GM18499 (cell line): ENCODE measurements around the gene STAT3.
A peak's percentile ranks its signal among the peaks of the same experiment; 100 is the strongest.
"Not testable (repeated sequence)": the region's sequence is repeated elsewhere in the genome, so short reads cannot be mapped to it uniquely, and the experiment has no call there.

Experiments
- ATAC-seq: cut with Tn5 transposase; IDR thresholded peaks from one replicate; pipeline ENCODE4 v1.9.1; 2021; ENCODE audit warnings: moderate number of reproducible peaks; ENCODE audit not compliant: insufficient read depth, unreplicated experiment

STAT3 gene

GRCh38 chr17:42388381-42389134, at the start of gene STAT3:
TSS of gene STAT3 (minus strand) at chr17:42388442. CDS start at chr17:42348516, 39,926 bp downstream.
- peak; percentile 76 for ATAC-seq

GRCh38 chr17:42436391-42436790, 48.1 kb upstream of the STAT3 start:
- no peak for ATAC-seq

DNA sequence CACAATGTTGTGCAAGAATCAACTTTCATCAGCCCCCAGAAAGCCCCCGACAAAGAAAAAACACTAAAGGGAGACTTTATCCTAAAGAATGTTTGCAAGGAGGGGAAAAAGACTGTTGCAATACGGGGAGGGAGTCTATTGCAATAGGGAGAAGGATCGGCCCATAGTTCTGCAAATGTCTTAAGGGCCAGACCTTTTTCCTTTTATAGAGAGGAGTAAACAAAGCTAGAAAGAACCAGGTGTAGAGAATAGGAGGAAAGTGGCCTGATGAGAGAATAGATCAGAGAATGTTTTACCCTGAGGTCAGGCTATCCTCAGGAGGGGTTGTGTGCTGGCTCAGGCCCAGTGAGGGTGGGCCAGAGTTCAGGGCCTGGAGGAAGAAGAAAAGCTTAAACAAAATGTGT, 43.5 kb upstream of the STAT3 start:
- ATAC-seq, result no peak

GRCh38 chr17:42429726-42430447, 41.6 kb upstream of the STAT3 start:
- no peak for ATAC-seq

DNA sequence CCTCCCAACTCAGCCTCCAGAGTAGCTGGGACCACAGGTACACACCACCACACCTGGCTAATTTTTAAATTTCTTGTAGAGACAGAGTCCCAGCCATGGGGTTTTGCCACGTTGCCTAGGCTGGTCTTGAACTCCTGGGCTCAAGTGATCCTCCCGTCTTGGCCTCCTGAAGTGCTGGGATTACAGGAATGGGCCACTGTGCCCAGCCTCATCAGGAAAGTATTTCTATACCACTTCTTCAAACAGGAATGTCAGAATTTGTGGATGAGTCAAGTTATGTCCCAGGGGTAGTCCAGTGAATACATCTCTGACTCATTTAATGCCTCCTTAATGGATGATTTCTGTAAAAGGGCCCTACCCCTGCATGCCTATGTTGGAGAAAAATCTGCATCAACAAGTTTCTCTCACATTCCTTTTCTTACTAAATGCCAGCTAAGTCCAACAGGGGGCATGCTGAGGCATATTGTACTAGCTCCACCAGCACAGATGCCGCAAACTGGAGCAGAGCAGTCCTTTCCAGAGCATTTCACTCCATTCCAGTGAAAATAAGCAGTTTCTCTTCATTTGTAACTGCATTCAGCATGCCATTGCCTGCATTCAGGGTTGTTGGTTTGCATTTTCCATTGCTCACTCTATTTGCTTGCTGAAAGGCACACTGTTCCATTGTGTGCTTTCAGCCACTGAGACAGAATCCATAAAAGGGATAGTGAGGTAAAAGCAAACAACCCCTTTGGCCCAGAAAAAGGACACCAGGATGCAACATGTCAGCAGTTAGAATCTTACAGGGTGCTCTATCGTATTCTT, 40.1 kb upstream of the STAT3 start:
- no peak for ATAC-seq

DNA sequence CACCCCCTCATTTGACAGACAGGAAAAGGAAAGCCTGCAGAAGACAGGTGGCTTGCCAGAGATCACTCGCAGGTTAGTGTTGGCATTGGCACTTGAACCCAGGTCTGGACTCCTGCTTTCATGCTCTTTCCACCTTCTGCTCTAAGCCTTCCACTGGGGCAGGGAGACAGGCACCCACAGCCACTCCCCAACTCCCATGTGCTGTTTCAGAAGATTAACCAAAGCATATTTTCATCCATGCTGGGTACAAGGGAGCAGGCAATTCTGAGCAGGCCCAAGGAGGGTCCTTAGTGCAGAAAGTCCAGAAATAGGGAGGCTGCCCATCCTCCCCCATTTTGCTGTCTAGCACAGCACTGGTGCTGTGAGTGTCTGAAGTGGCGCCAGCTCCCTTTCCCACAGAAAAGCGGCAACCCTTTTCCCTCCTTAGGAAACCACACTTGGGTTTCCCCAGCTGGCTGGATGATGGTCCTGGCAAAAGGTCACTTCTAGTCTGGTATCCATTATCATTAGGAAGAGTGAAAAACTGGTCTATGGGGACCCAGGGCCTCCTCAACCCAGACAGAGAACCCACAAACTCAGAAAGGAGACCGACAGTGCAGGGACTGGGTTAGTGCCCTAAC, 36.9 kb upstream of the STAT3 start:
- no peak for ATAC-seq

DNA sequence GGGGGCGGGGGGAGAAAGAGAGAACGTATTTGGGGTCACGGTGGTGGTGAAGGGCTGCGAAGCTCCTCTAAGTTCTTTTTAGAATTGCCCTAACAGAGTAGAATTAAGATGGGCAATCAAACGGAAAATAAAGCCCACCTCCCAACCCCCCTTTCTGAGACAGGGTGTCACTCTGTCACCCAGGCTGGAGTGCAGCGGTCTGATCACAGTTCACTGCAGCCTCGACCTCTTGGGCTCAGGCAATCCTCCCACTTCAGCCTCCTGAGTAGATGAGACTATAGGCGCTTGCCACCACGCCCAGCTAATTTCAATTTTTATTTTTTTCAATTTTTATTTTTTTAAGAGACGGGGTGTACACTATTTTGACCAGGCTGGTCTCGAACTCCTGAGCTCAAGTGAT, 35.5 kb upstream of the STAT3 start:
- ATAC-seq, result no peak

GRCh38 chr17:42422958-42423712, 34.9 kb upstream of the STAT3 start, which contains the start of gene CAVIN1:
TSS of gene CAVIN1 (minus strand) at chr17:42423256. CDS start at chr17:42423097, 159 bp downstream.
- no peak for ATAC-seq

DNA sequence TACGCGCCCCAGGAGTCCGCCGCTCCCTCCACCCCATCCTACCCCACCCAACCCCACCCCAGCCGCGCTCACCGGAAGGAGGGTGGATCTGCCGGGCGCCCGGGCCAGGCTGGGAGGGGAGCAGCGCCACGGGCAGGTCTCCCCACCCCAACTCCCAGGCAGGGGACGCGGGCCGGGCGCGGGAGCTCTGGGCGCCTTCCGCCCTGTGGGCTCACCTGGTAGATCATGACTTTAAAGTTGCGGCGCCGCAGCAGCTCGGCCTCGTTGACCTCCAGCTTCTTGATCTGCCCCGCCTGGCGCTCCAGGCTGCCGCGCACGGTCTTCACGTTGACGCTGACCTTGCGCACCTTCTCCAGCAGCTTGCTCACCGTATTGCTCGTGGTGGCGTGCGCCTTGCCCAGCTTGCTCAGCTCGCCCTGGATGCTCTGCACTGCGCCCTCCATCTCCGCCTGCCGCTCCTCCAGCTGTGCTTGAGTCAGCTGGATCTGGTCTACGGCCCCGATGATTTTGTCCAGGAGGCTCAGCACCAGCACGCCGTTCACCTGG, 34.2 kb upstream of the STAT3 start:
- ATAC-seq, result no peak

DNA sequence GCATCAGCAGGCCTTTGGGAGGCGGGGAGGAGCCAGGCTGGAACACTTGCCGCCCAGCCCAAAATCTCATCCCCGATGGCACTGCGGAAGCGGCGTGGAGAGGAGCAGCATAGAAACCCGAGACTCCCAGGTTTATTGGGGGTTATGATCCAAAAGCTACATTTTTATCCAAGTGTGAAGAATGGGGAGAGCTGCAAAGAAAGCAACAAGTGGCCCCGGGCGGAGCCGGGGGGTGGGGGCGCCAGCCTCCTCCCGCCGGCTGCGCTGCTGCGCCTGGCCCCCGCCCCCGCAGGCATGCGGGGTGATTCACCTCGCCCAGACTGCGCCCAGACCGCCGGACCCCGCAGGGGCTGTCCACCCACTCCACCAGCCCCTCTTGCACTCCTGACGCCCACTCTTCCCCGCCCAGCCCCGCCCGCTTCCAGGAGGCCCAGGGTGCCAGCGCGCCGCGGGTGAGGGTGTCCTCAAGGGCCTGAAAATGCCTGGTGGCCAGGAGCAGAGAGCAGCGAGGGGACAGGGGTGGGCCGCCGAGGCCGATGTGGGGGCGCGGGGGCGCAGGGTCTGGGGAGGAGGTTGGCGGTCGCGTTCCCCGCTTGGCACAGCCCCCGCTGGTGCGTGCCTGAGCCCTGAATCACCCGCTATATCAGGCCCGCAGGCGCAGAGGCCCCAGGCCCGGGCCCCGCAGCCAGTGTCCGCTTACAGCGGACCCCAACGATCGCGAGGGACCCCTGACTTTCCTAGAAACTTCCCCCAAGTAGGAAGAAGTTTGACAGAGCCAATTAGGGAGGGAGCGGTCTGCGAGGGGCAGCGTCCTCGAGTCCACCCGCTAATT, 33.5 kb upstream of the STAT3 start:
- no peak for ATAC-seq

- ATAC-seq, result no peak
Measured at GRCh38 chr17:42421136-42421506, 32.9 kb upstream of the STAT3 start.

DNA sequence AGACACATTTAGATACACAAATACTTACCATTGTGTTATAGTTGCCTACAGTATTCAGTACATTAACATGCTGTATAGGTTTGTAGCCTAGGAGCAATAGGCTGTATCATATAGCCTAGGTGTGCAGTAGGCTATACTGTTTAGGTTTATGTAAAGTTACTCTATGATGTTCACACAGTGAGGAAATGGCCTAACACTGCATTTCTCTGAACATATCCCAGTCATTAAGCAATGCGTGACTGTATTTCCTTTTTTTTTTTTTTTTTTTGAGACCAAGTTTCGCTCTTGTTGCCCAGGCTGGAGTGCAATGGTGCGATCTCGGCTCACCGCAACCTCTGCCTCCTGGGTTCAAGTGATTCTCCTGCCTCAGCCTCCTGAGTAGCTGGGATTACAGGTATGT, 29.7 kb upstream of the STAT3 start:
- ATAC-seq, result not testable (repeated sequence)

- ATAC-seq, result no peak
Measured at GRCh38 chr17:42414704-42415409, 26.6 kb upstream of the STAT3 start.

GRCh38 chr17:42413464-42414040, 25.3 kb upstream of the STAT3 start:
- ATAC-seq, result no peak

DNA sequence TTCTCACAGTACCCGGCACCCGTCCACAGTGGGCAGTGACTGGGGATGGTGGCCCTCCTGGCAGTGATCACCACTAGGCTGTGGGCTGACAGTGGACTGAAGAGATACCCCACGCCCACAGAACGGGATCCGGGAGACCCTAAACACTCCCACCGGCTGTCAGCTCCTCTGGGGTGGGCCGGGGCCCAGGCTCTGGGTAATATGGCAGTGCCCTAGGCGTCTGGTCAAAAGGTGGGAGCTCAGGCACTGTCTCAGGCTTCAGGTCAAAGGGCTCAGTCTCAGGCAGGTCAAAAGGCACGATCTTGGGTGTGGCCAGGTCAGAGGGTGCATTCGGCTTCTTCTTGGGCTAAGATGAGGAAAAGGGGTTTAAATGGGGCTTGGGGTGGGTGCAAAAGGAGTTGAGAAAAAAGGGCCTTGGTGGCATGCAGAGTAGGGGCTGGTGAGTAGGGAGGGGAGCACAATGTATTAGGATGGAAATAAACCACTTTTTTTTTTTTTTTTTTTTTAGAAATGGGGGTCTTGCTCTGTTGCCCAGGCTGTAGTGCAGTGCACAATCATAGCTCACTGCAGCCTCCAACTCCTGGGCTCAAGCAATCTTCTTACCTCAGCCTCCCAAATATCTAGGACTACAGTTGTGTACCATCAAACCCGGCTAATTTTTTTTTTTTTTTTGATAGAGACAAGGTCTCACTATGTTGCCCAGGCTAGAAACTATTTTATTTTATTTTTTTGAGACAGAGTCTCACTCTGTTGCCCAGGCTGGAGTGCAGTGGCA, 23.9 kb upstream of the STAT3 start:
- no peak for ATAC-seq

- ATAC-seq, result no peak
Measured at GRCh38 chr17:42411361-42411760, 23.1 kb upstream of the STAT3 start.

- ATAC-seq, result no peak
Measured at GRCh38 chr17:42410319-42410685, 22.1 kb upstream of the STAT3 start.
